Measurements from ENCODE around the gene CEND1. TPM values are rescaled to one million over a fixed set of nuclear protein-coding genes. Genes with fewer than 3 reads are reported as not detected.

The CEND1 gene
- 2.1 to 2.6 TPM (median 2.4 TPM) in 5 replicates for total RNA-seq (2022; extraction: Qiagen RNA extraction; ENCODE audit: low read depth)

DNA sequence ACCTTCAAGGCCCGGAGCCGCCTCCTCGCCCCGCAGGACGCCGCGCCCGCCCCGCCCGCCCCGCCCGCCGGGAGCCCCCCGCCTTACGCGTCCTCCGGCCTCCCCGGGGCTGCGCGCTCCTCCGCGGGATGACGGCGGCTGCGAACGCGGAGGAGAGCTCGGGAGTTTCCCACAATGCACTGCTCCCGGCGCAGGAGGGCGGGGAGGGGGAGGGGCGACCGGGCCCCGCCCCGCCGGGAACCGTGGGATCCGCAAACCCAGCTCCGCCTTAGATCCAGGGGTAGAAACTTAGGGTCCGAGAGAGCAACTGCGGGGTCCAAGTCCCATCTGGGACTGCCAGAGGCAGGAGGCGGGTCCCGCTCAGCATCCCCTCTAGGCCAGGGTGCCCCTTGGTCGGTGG lies at the start of gene CEND1:
Gene CEND1, minus strand, starts transcription at position 148 of the 400 bp plus-strand sequence. CDS start 1,514 bp downstream, outside the sequence.

DNA sequence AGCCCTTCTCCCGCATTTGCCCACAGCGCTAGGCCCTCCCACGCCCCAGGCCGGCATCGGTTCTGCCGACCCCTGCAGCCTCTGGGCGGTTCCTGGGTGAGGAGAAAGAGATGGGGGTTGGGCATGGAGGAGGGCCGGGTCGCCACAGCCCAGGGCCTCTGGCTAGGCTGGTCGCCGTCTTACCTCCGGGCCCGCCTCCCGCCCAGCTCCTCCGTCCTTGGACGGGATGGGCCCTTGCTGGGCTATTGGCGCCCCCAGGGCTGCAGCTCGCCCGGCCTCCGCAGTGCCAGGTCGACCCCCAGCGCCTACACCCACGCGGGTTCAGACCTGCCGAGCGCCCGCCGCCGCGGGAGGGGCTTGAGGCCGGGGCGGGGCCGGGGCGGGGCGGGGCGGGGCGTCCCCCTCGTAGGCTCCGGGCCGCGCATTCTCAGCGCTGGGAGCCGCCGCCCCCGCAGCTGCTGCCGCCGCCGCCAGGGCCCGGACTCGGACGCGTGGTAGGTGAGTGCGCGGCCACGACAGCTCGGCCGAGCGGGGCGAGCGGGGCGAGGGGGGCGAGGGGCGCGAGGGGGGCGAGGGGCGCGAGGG lies 42.7 kb upstream of the CEND1 start, which contains the start of gene CD151:
Gene CD151, plus strand, starts transcription at position 424 of the 585 bp plus-strand sequence. CDS start 3,118 bp downstream, outside the sequence.

DNA sequence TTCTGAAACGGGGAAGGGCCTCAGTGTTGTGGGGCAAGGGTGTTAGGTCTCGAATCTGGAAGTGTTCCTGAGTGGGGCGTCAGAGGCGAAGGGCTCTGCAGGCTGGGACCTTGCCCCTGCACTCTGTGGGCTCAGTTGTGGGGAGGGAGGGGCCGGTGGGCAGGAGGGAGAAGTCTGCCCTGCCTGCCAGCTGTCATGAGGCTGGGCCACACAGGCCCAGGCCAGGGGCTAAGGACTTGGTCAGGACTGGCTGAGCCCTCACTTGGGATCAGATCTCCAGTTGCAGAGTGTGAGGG lies 38.0 kb upstream of the CEND1 start, which contains the start of gene CRACR2B:
Gene CRACR2B, plus strand, starts transcription at position 23 of the 296 bp plus-strand sequence. CDS start 689 bp downstream, outside the sequence.

DNA sequence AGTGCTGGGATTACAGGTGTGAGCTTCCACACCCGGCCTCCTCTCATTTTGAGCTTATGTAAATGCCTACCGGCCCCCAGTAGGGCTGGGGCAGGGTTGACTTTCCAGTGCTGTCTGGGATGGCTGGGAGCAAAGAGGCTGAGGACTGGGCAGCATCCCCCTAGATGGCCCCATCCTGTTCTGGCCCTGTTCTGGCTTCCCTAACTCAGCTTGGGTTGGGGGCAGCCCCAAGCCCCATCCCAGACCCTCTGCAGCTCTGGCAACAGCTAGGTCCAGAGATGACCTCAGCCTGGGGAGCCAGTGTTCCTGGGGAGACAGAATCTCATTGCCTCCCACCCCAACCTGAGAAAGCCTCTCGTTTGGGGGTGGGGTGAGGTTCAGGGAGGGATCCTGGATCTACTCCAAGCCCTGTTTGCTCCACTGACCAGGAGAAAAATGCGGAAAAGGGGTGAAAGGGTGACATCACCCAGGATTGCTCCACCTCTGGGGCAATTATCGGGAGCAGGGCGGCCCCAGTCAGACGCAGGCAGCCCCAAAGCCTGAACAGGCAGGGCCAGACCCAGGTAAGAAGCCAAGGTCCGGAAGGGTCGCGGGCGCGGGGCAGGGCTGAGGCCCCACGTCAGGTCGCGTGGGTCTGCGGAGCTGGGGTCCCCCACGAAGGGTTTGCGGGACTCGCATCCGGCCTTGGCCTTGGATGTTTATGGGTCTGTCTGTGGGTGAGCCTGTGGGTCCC lies 28.7 kb upstream of the CEND1 start, which contains the start of gene PNPLA2:
Gene PNPLA2, plus strand, starts transcription at position 519 of the 733 bp plus-strand sequence. CDS start 805 bp downstream, outside the sequence.

DNA sequence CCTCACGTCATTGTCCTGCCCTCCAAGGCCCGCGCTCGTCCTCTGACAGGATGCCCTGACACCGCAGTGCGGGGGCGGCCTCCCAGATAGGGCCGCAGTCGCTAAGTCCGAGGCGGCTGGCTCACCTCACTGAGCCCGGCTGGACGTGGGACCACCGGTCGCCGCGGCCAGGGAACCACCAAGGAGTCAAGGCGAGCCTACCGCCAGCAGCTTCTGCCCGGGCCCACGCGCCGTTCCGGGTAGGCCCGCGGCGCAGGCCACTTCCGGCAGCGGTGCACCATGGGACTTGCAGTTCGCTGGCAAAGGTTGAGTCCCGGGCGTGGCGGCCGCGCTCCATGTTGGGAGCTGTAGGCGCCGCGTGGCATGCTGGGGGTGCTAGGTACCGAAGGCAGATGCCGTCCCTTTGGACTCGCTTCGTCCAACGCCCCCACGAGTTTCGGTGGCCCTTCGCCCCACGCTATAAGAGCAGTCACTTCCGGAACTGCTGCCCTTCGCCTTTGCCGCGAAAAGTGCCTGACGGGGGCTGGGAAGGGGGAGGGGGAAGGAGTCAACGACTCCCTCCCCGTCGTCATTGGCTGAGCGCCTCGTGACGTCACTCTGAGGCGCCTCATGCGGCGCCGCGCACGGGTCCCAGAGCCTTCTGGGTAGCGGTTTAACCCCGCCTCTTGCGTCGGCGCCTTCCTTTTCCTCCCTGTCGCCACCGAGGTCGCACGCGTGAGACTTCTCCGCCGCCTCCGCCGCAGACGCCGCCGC lies 19.6 kb upstream of the CEND1 start, which contains the start of gene RPLP2:
Gene RPLP2, plus strand, starts transcription at position 681 of the 753 bp plus-strand sequence. CDS start 268 bp downstream, outside the sequence.

DNA sequence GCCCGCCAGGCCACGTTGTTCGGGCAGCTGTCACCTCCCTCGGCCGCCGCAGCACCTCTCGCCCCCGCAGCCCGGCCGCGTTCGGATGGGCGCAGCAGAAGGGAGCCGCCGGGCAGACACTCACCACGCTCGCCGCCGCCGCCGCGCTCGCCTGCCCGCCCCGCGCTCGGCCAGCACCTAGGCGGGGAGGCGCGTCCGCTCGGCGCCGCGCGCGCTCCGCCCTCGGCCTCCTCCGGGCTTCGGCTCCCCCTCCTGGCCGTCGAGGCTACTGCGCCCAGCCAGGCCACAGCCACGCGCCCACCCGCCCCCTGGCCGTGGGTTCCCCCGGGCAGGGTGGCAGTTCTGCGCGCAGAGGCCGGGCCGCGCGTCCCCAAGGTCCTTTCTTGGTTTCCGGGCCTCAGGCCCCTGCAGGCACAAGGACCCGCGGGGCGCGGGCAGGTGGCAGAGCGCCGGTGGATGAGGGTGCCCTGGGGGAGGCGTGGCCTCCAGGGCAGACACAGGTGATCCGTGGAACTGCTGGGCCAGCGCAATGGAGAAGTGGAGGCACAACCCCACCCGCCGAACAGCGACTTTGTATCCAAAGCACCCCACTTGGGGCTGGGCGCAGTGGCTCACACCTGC lies 8.3 kb upstream of the CEND1 start, which contains the start of gene SLC25A22:
Gene SLC25A22, minus strand, starts transcription at position 189 of the 621 bp plus-strand sequence. CDS start 3,275 bp downstream, outside the sequence.

DNA sequence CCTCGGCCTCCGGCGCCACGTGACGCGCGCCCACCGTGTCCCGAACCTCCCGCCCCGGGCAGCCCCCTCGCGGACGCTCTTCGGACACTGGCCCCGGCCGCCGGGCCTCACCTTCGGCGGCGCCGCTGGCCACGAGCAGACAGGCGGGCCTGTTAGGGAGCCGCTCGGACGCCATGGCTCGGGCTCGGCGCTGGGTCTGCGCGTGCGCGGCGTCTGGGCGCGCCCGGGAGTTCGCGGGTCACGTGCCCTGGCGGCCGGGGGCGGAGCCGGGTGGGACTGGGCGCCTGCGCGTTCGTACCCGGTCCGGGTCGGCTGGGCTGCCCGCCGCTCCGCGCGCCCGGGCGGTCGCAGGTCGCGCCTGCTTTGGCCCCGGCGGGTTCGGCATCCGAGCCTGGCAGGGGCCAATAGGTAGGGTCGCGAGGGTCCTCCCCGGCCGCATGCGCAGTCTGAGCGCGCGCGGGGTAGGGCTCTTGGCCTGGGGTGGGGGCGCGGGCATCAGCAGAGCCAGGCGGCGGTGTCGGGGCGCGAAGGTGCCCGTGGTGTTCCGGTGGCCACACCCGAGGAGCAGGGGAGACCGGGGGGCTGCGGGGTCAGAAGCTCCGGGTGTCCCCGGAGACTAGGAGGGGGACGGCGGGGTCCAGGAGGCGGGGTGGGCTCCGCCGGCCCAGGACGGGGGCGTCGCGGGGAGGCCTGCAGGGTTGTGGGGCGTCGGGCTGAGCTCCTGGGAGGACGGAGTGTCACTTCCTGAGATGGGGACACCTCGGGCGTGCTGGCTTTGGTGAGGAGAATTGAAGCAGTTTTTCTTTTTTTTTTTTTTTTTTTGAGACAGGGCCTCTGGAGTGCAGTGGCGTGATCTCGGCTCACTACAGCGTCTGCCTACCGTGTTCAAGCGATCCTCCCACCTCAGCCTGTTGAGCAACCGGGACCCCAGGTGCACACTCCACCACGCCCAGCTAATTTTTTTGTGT lies 12.3 kb downstream of the CEND1 start, which contains the start of gene GATD1:
Gene GATD1, minus strand, starts transcription at position 200 of the 968 bp plus-strand sequence. Its CDS starts 25 bp downstream, at position 175.

DNA sequence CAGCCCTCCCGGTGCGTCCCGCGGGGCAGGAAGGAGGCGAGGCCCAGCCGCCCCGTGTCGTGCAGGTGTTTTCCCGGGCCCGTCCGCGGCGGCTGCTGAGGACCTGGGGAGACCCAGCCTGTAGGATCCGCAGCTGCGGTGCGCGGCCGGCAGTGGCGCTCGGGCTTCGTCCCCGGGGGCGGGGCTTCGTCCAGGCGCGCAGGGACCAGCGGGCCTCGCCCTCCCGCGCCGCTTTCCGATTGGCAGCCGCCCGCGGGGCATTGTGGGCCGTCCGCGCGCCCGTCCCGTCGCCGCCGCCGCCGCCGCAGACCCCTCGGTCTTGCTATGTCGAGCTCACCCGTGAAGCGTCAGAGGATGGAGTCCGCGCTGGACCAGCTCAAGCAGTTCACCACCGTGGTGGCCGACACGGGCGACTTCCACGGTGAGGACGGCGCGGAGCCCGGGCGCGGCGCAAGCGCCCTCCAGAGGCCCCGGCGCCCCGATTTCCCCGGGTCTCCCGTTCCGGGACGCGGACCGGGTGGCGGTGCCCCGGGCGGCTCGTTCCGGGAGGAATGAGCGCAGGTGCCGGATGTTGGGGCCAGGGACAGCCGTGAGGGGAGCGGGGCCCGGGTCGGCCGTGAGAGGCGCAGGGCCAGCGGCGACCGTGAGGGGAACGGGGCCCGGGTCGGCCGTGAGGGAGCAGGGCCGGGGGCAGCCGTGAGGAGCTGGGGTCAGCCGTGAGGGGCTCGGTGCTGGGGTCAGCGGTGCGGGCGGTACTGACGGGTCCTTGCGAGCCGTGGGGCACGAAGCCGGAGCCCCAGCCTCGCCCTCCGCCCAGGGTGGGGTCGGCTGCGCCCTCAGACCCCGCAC lies 42.5 kb downstream of the CEND1 start, which contains the start of gene TALDO1:
Gene TALDO1, plus strand, starts transcription at position 307 of the 849 bp plus-strand sequence. Its CDS starts 18 bp downstream, at position 325.

Other genes starting within 250 kb of the CEND1 start
- gene LMNTD2, start 229.4 kb downstream of the CEND1 start, total RNA-seq (2022; extraction: Qiagen RNA extraction; ENCODE audit: low read depth) = 1.5 to 4.4 TPM (median 2.8 TPM) in 5 replicates
- 23.6 to 49.6 TPM (median 43.2 TPM) in 5 replicates for gene RASSF7, start 229.1 kb downstream of the CEND1 start, total RNA-seq (2022; extraction: Qiagen RNA extraction; ENCODE audit: low read depth)
- 20.3 to 39.1 TPM (median 37.2 TPM) in 5 replicates for gene PHRF1, start 213.6 kb downstream of the CEND1 start, total RNA-seq (2022; extraction: Qiagen RNA extraction; ENCODE audit: low read depth)
- gene IRF7, start 174.1 kb downstream of the CEND1 start, total RNA-seq (2022; extraction: Qiagen RNA extraction; ENCODE audit: low read depth) = 3.3 to 7.2 TPM (median 6.7 TPM) in 5 replicates
- gene CDHR5, start 165.1 kb downstream of the CEND1 start, total RNA-seq (2022; extraction: Qiagen RNA extraction; ENCODE audit: low read depth) = 0.04 TPM in 1 of 5 replicates, not detected in the others
- not detected in 5 replicates for gene SCT, start 162.9 kb downstream of the CEND1 start, total RNA-seq (2022; extraction: Qiagen RNA extraction; ENCODE audit: low read depth)
- 0.24 to 0.51 TPM (median 0.35 TPM) in 4 of 5 replicates, not detected in the other for gene DRD4, start 152.8 kb downstream of the CEND1 start, total RNA-seq (2022; extraction: Qiagen RNA extraction; ENCODE audit: low read depth)
- gene DEAF1, start 94.9 kb downstream of the CEND1 start, total RNA-seq (2022; extraction: Qiagen RNA extraction; ENCODE audit: low read depth) = 23.5 to 35.5 TPM (median 33.7 TPM) in 5 replicates
- 5.4 to 11.1 TPM (median 9.6 TPM) in 5 replicates for gene TMEM80, start 94.3 kb downstream of the CEND1 start, total RNA-seq (2022; extraction: Qiagen RNA extraction; ENCODE audit: low read depth)
- gene EPS8L2, start 83.9 kb downstream of the CEND1 start, total RNA-seq (2022; extraction: Qiagen RNA extraction; ENCODE audit: low read depth) = 64.8 to 145 TPM (median 118 TPM) in 5 replicates
- 387 to 468 TPM (median 402 TPM) in 5 replicates for gene TALDO1, start 42.6 kb downstream of the CEND1 start, total RNA-seq (2022; extraction: Qiagen RNA extraction; ENCODE audit: low read depth)
- 29.4 to 58.7 TPM (median 49.3 TPM) in 5 replicates for gene GATD1, start 12.6 kb downstream of the CEND1 start, total RNA-seq (2022; extraction: Qiagen RNA extraction; ENCODE audit: low read depth)
- gene SLC25A22, start 8.2 kb upstream of the CEND1 start, total RNA-seq (2022; extraction: Qiagen RNA extraction; ENCODE audit: low read depth) = 17.4 to 39.6 TPM (median 35.3 TPM) in 5 replicates
- 6.5 to 17.3 TPM (median 13.0 TPM) in 5 replicates for gene PIDD1, start 15.1 kb upstream of the CEND1 start, total RNA-seq (2022; extraction: Qiagen RNA extraction; ENCODE audit: low read depth)
- gene RPLP2, start 19.9 kb upstream of the CEND1 start, total RNA-seq (2022; extraction: Qiagen RNA extraction; ENCODE audit: low read depth) = 1,646 to 2,381 TPM (median 2,232 TPM) in 5 replicates
- 26.3 to 59.2 TPM (median 52.4 TPM) in 5 replicates for gene PNPLA2, start 28.8 kb upstream of the CEND1 start, total RNA-seq (2022; extraction: Qiagen RNA extraction; ENCODE audit: low read depth)
- gene CRACR2B, start 37.8 kb upstream of the CEND1 start, total RNA-seq (2022; extraction: Qiagen RNA extraction; ENCODE audit: low read depth) = 2.9 to 5.2 TPM (median 4.7 TPM) in 5 replicates
- gene CD151, start 42.9 kb upstream of the CEND1 start, total RNA-seq (2022; extraction: Qiagen RNA extraction; ENCODE audit: low read depth) = 596 to 862 TPM (median 759 TPM) in 5 replicates
- gene POLR2L, start 52.4 kb upstream of the CEND1 start, total RNA-seq (2022; extraction: Qiagen RNA extraction; ENCODE audit: low read depth) = 539 to 736 TPM (median 601 TPM) in 5 replicates
- gene TSPAN4, start 52.8 kb upstream of the CEND1 start, total RNA-seq (2022; extraction: Qiagen RNA extraction; ENCODE audit: low read depth) = 92.6 to 194 TPM (median 180 TPM) in 5 replicates
- gene CHID1, start 120.7 kb upstream of the CEND1 start, total RNA-seq (2022; extraction: Qiagen RNA extraction; ENCODE audit: low read depth) = 69.4 to 78.4 TPM (median 71.7 TPM) in 5 replicates
- gene AP2A2, start 135.8 kb upstream of the CEND1 start, total RNA-seq (2022; extraction: Qiagen RNA extraction; ENCODE audit: low read depth) = 33.3 to 39.8 TPM (median 36.9 TPM) in 5 replicates
- gene MUC6, start 246.6 kb upstream of the CEND1 start, total RNA-seq (2022; extraction: Qiagen RNA extraction; ENCODE audit: low read depth) = 0.30 TPM in 1 of 5 replicates, not detected in the others